Stomach (tissue), 9 donors: ENCODE data around the gene LDB1. TPM values are rescaled to one million over a fixed set of nuclear protein-coding genes. Genes with fewer than 3 reads are reported as not detected.
A peak's percentile ranks its signal among the peaks of the same experiment; 100 is the strongest.

Source experiments
- DNase-seq, 2 donors: peaks; one replicate each; pipeline versions ENCODE4 v3.0.0 to v3.0.0-alpha.2; 2013 to 2019
- H3K27ac ChIP-seq, 5 donors: fragments of 200-600 bp in 4 of 5; sonication (generic) in 4 of 5; one replicate each; pipeline ENCODE4 v1.5.1; 2013 to 2019; ENCODE audit warnings: mild to moderate bottlenecking in 1 of 5, moderate library complexity in 1 of 5
- H3K27me3 ChIP-seq, 3 donors: fragments of 200-600 bp; sonication (generic); one replicate each; pipeline ENCODE4 v1.5.1; 2017 to 2019; ENCODE audit warnings: mixed run types in 1 of 3
- H3K36me3 ChIP-seq, 4 donors: fragments of 200-600 bp; sonication (generic); 1 replicate in 3 of 4; 2 replicates in 1 of 4; pipeline ENCODE4 v1.5.1; 2016 to 2019
- H3K4me1 ChIP-seq, 4 donors: fragments of 200-600 bp; sonication (generic); one replicate each; pipeline ENCODE4 v1.5.1; 2016 to 2019
- H3K4me3 ChIP-seq, 4 donors: fragments of 200-600 bp; sonication (generic) in 3 of 4; one replicate each; pipeline ENCODE4 v1.5.1; 2016 to 2019; ENCODE audit warnings: mild to moderate bottlenecking in 1 of 4
- H3K9me3 ChIP-seq, 4 donors: fragments of 200-600 bp; sonication (generic); one replicate each; pipeline ENCODE4 v1.5.1; 2016 to 2019
- CTCF ChIP-seq, 7 experiments: fragments of 450-650 bp in 4 of 7; fragments of 200-600 bp in 3 of 7; sonication (generic) in 3 of 7; IDR thresholded peaks; one replicate each; pipeline ENCODE4 v1.5.1; 2016 to 2019; ENCODE audit warnings: antibody characterized with exemption in 7 of 7, control low read depth in 2 of 7, mild to moderate bottlenecking in 1 of 7
- EP300 ChIP-seq: sonication (generic); formaldehyde crosslinking; IDR thresholded peaks from one replicate; pipeline ENCODE4 v1.6.1; 2017; ENCODE audit warnings: antibody characterized with exemption
- POLR2A ChIP-seq, 4 donors: fragments of 450-650 bp; IDR thresholded peaks; one replicate each; pipeline ENCODE4 v1.6.1; 2016; ENCODE audit warnings: antibody characterized with exemption in 4 of 4, control low read depth in 2 of 4, mild to moderate bottlenecking in 1 of 4, moderate library complexity in 1 of 4
- POLR2AphosphoS5 ChIP-seq, 3 donors: sonication (generic); formaldehyde crosslinking; IDR thresholded peaks; one replicate each; pipeline ENCODE4 v1.6.1; 2016; ENCODE audit warnings: antibody characterized with exemption in 3 of 3
- WGBS, 5 donors: extraction: QIAGEN DNeasy Blood & Tissue Kit in 3 of 5; methylation state at CpG; one replicate each; pipeline versions ENCODE4 v1.1.5 to v1.1.7; 2013 to 2018; 5-methylcytosine and 5-hydroxymethylcytosine counted together
- intact Hi-C: fragments of 100-400 bp; cut with DNase I; formaldehyde crosslinking; loops from one replicate; pipeline ENCODE4 v1.15.1; 2023; ENCODE audit warnings: low total_unique reads
- polyA plus RNA-seq, 3 donors: library from polyadenylated mRNA; stranded (reverse); fragments of 200-250 nt; gene quantifications; one replicate each; pipeline ENCODE4 v1.2.3, GENCODE V29; 2013
- total RNA-seq, 5 donors: library from RNA; depleted of rRNA; stranded (reverse); fragments of >200 nt; gene quantifications; one replicate each; pipeline versions ENCODE4 v1.1.0 to v1.2.3, GENCODE V29; 2014 to 2016
- donor health status: healthy with polysubstance abuse.
- donor health status: Bipolar disorder and iron deficiency.
- donor health status: healthy.

The LDB1 gene
- total and polyA plus RNA-seq, 8 donors, result 20.4 to 43.7 (median 28.2) TPM

- H3K36me3 ChIP-seq, result peaks cover 33 to 68% (median 61%) of the 10 kb centered on the region in 4 donors
- WGBS, 5 donors, result 22 to 31% (median 29%) methylated on average over 5 of the region's 5 CpGs
- peaks cover 18 to 66% (median 40%) of the 10 kb centered on the region in 4 donors for H3K4me1 ChIP-seq
- DNase-seq, result no peak
- intact Hi-C loops, result no loop called here
- peak overlapping the region; percentile 80 to 95 (median 89) for H3K4me3 ChIP-seq
- H3K27ac ChIP-seq, result peak overlapping the region in 4 of 5 donors; percentile 93 to 94 (median 94)
- no peaks in the 10 kb centered on the region for H3K27me3 ChIP-seq
- no peaks in the 10 kb centered on the region for H3K9me3 ChIP-seq
- TF ChIP-seq POLR2A (IDR thresholded peaks at IDR 0.05) (no peak), CTCF (IDR thresholded peaks at IDR 0.05) (no peak), EP300 (no peak)
Observed at GRCh38 chr10:102153093-102153620, 33.0 kb upstream of the LDB1 start.

- TF ChIP-seq POLR2AphosphoS5 (IDR thresholded peaks at IDR 0.05) (no peak), EP300 (no peak), CTCF (IDR thresholded peaks at IDR 0.05) (no peak), POLR2A (IDR thresholded peaks at IDR 0.05) (no peak)
- intact Hi-C loops, result no loop called here
- no peak for DNase-seq
- Histone ChIP-seq H3K27ac (peak overlapping the region; percentile 86 to 94 (median 93)), H3K27me3 (no peaks in the 10 kb centered on the region), H3K4me3 (peak overlapping the region; percentile 80 to 95 (median 89)), H3K4me1 (peaks cover 18 to 63% (median 40%) of the 10 kb centered on the region in 4 donors), H3K36me3 (peaks cover 31 to 68% (median 61%) of the 10 kb centered on the region in 4 donors), H3K9me3 (no peaks in the 10 kb centered on the region)
- 0 to 1% (median 0%) methylated on average over 9 to 19 of the region's 19 CpGs for WGBS, 5 donors
Observed at GRCh38 chr10:102152545-102152890, 32.4 kb upstream of the LDB1 start.

- no peaks in the 10 kb centered on the region for H3K9me3 ChIP-seq
- no peaks in the 10 kb centered on the region for H3K27me3 ChIP-seq
- 3 to 7% (median 6%) methylated on average over 24 to 59 of the region's 59 CpGs for WGBS, 5 donors
- DNase-seq, result peak; percentile 99 to 100
- intact Hi-C loops, result no loop called here
- peak within 1 kb of the TSS; percentile 86 to 94 (median 93) for H3K27ac ChIP-seq
- peaks cover 31 to 68% (median 61%) of the 10 kb centered on the region in 4 donors for H3K36me3 ChIP-seq
- peak within 1 kb of the TSS; percentile 80 to 95 (median 89) for H3K4me3 ChIP-seq
- TF ChIP-seq POLR2A (IDR thresholded peaks at IDR 0.05) (peak in 2 of 4 donors; percentile 31 to 54), EP300 (peak; percentile 61), CTCF (IDR thresholded peaks at IDR 0.05) (no peak), POLR2AphosphoS5 (IDR thresholded peaks at IDR 0.05) (peak; percentile 87 to 99 (median 93))
- peaks cover 18 to 57% (median 39%) of the 10 kb centered on the region in 4 donors for H3K4me1 ChIP-seq
Observed at GRCh38 chr10:102151774-102152544, 31.8 kb upstream of the LDB1 start, which contains the start of gene NOLC1. Gene NOLC1 (plus strand): TSS chr10:102152389. CDS start chr10:102152411, 22 bp downstream.

GRCh38 chr10:102150970-102151773 lies 31.0 kb upstream of the LDB1 start:
- Histone ChIP-seq H3K9me3 (no peaks in the 10 kb centered on the region), H3K4me1 (peaks cover 18 to 49% (median 36%) of the 10 kb centered on the region in 4 donors), H3K36me3 (peaks cover 38 to 68% (median 62%) of the 10 kb centered on the region in 4 donors), H3K27ac (peak overlapping the region; percentile 86 to 94 (median 93)), H3K27me3 (no peaks in the 10 kb centered on the region), H3K4me3 (peak overlapping the region; percentile 80 to 95 (median 89))
- WGBS, 5 donors, result 45 to 67% (median 60%) methylated on average over 3 of the region's 3 CpGs
- intact Hi-C loops, result no loop called here
- DNase-seq, result no peak
- no peak for TF ChIP-seq POLR2AphosphoS5 (IDR thresholded peaks at IDR 0.05)
- no peak for TF ChIP-seq EP300
- TF ChIP-seq POLR2A (IDR thresholded peaks at IDR 0.05), result no peak
- TF ChIP-seq CTCF (IDR thresholded peaks at IDR 0.05), result no peak
